Erythroblast (primary cell): ENCODE results near the gene TMEM52.

ENCODE experiments used
- GATA1 ChIP-seq: IDR thresholded peaks from 2 replicates; pipeline ENCODE4 v1.6.1; 2011; ENCODE audit warnings: low read depth, mild to moderate bottlenecking, control low read depth, low read length, moderate library complexity
- POLR2A ChIP-seq: IDR thresholded peaks from 2 replicates; pipeline ENCODE4 v1.6.1; 2011; ENCODE audit warnings: mild to moderate bottlenecking, low read length

DNA sequence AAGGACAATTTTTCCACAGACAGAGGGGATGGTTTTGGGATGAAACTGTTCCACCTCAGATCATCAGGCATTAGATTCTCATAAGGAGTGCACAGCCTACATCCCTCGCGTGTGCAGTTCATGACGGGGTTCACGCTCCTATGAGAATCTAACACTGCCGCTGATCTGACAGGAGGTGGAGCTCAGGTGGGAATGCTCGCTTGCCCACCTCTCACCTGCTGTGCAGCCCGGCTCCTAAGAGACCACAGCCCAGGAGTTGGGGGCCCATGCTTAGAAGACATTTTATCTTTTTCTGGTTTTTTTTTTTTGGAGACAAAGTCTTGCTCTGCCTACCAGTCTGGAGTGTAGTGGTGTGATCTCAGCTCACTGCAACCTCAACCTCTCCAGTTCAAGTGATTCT lies 44.2 kb downstream of the TMEM52 start:
- no peak for TF ChIP-seq POLR2A
- no peak for TF ChIP-seq GATA1
